ENCODE measurements around the gene MFSD11.
"Not testable (repeated sequence)": the region's sequence is repeated elsewhere in the genome, so short reads cannot be mapped to it uniquely, and the experiment has no call there.

MFSD11 gene

GRCh38 chr17:76716839-76717215, 21.1 kb upstream of the MFSD11 start:
- H3K4me3 ChIP-seq = no peak overlapping the region
- peak overlapping the region; percentile 28 to 78 (median 57); a peak in 19 of 22 replicates for H3K9ac ChIP-seq
- H3K27ac ChIP-seq = peak overlapping the region in 10 of 11 experiments; percentile 56 to 83 (median 76); a peak in 20 of 22 replicates
- H3K4me2 ChIP-seq = peak overlapping the region; percentile 2 to 89 (median 76); a peak in 21 of 22 replicates
- H3K36me3 ChIP-seq = peaks cover 71 to 89% (median 85%) of the 10 kb centered on the region in 11 experiments
- peaks cover 0 to 100% (median 51%) of the 10 kb centered on the region in 11 experiments; a peak in 19 of 22 replicates for H4K20me1 ChIP-seq
- TF ChIP-seq Cebpa-rat (IDR thresholded peaks at IDR 0.05) = no peak
- H3K4me1 ChIP-seq = peaks cover 49 to 73% (median 65%) of the 10 kb centered on the region in 10 experiments
- no peaks in the 10 kb centered on the region for H3K27me3 ChIP-seq
- no peaks in the 10 kb centered on the region for H3K9me3 ChIP-seq (replicated peaks in 1 of 11)

DNA sequence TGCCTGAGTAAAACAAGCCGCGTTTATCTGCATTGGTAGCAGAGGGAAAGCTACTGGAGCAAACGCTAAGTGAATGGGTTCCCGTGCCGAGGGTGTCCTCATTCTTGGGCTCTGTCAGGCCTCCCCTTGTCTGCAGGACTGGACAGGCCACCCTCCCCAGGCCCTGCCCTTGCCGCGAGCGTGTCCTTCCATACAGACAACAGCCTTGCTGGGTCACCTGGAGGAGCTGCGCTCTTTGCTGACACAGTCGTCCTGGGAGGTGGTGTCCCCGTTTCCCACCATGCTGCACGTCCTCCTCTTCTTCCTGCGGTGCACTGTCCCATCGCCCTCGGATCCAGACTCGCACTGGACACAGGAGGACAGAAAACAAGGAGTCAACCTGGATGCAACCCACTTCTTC, 19.4 kb upstream of the MFSD11 start:
- H3K4me3 ChIP-seq = no peak overlapping the region
- H3K27ac ChIP-seq = no peak overlapping the region; a peak in 1 of 22 replicates
- 0 out of 22 replicates have a peak overlapping the region, but pooled peaks of 1 of the 11 experiments have one; percentile 74 for H3K4me2 ChIP-seq
- H3K9ac ChIP-seq = no peak overlapping the region; a peak in 1 of 22 replicates
- H3K4me1 ChIP-seq = peaks cover 58 to 81% (median 69%) of the 10 kb centered on the region in 10 experiments
- H3K27me3 ChIP-seq = no peaks in the 10 kb centered on the region
- peaks cover 3 to 100% (median 67%) of the 10 kb centered on the region in 11 experiments; a peak in 19 of 22 replicates for H4K20me1 ChIP-seq
- H3K36me3 ChIP-seq = peaks cover 85 to 97% (median 93%) of the 10 kb centered on the region in 11 experiments
- TF ChIP-seq Cebpa-rat (IDR thresholded peaks at IDR 0.05) = no peak
- no peaks in the 10 kb centered on the region for H3K9me3 ChIP-seq (replicated peaks in 1 of 11)

GRCh38 chr17:76720211-76720610, 17.7 kb upstream of the MFSD11 start:
- Histone ChIP-seq H3K27ac (no peak overlapping the region), H3K4me2 (0 out of 22 replicates have a peak overlapping the region, but pooled peaks of 3 of the 11 experiments have one; percentile 37 to 58 (median 44)), H3K4me1 (peaks cover 61 to 88% (median 72%) of the 10 kb centered on the region in 10 experiments), H3K27me3 (no peaks in the 10 kb centered on the region), H3K4me3 (no peak overlapping the region), H3K9me3 (replicated peaks in 1 of 11) (no peaks in the 10 kb centered on the region), H4K20me1 (peaks cover 5 to 100% (median 67%) of the 10 kb centered on the region in 11 experiments; a peak in 18 of 22 replicates), H3K36me3 (peaks cover 93 to 100% (median 99%) of the 10 kb centered on the region in 11 experiments), H3K9ac (peak overlapping the region in 2 of 11 experiments; percentile 20 to 67; a peak in 1 of 22 replicates)
- TF ChIP-seq Cebpa-rat (IDR thresholded peaks at IDR 0.05) = no peak

- H3K36me3 ChIP-seq = peaks cover 85 to 96% (median 93%) of the 10 kb centered on the region in 11 experiments
- H3K4me1 ChIP-seq = peaks cover 58 to 84% (median 70%) of the 10 kb centered on the region in 10 experiments
- H4K20me1 ChIP-seq = peaks cover 11 to 99% (median 66%) of the 10 kb centered on the region in 11 experiments; a peak in 18 of 22 replicates
- peak overlapping the region in 1 of 11 experiments; percentile 25; a peak in 3 of 22 replicates for H3K27ac ChIP-seq
- no peaks in the 10 kb centered on the region for H3K27me3 ChIP-seq
- no peak for TF ChIP-seq Cebpa-rat (IDR thresholded peaks at IDR 0.05)
- no peak overlapping the region for H3K4me3 ChIP-seq
- H3K9me3 ChIP-seq (replicated peaks in 1 of 11) = no peaks in the 10 kb centered on the region
- H3K9ac ChIP-seq = peak overlapping the region; percentile 11 to 67 (median 41); a peak in 9 of 22 replicates
- peak overlapping the region; percentile 6 to 93 (median 38); a peak in 19 of 22 replicates for H3K4me2 ChIP-seq
Measured at GRCh38 chr17:76720941-76721340, 17.0 kb upstream of the MFSD11 start.

DNA sequence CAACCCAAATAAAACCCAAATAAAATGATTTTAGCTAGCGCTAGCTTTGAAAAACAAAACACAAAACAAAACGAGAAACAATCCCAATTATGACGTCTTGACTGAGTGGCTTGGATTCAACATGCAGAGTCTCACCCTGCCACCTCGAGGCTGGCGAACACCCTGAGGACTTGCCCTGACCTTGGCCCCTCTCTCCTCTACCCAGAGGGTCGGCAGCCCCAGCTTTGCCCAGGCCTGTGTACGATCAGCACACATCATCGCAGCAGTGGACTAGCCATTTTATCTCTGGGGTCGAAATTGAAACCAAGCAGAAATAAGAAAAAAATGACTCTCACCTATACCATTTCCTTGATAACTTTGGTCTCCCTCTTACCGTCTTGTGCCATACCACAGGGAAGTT, 16.5 kb upstream of the MFSD11 start:
- H3K9me3 ChIP-seq (replicated peaks in 1 of 11) = no peaks in the 10 kb centered on the region
- H3K36me3 ChIP-seq = peaks cover 80 to 91% (median 88%) of the 10 kb centered on the region in 11 experiments
- peaks cover 13 to 94% (median 61%) of the 10 kb centered on the region in 11 experiments; a peak in 18 of 22 replicates for H4K20me1 ChIP-seq
- TF ChIP-seq Cebpa-rat (IDR thresholded peaks at IDR 0.05) = no peak
- peaks cover 52 to 79% (median 65%) of the 10 kb centered on the region in 10 experiments for H3K4me1 ChIP-seq
- H3K4me2 ChIP-seq = peak overlapping the region in 8 of 11 experiments; percentile 6 to 93 (median 41); a peak in 15 of 22 replicates
- H3K4me3 ChIP-seq = no peak overlapping the region
- H3K27ac ChIP-seq = peak overlapping the region in 1 of 11 experiments; percentile 25; a peak in 2 of 22 replicates
- H3K9ac ChIP-seq = peak overlapping the region in 10 of 11 experiments; percentile 18 to 67 (median 42); a peak in 9 of 22 replicates
- no peaks in the 10 kb centered on the region for H3K27me3 ChIP-seq

GRCh38 chr17:76722279-76722678, 15.6 kb upstream of the MFSD11 start:
- H3K9me3 ChIP-seq (replicated peaks in 1 of 11) = no peaks in the 10 kb centered on the region
- peaks cover 14 to 87% (median 58%) of the 10 kb centered on the region in 11 experiments; a peak in 18 of 22 replicates for H4K20me1 ChIP-seq
- no peaks in the 10 kb centered on the region for H3K27me3 ChIP-seq
- no peak overlapping the region for H3K4me3 ChIP-seq
- TF ChIP-seq Cebpa-rat (IDR thresholded peaks at IDR 0.05) = no peak
- peak overlapping the region in 5 of 11 experiments; percentile 4 to 54 (median 19); a peak in 5 of 22 replicates for H3K9ac ChIP-seq
- H3K27ac ChIP-seq = no peak overlapping the region
- H3K4me2 ChIP-seq = peak overlapping the region in 9 of 11 experiments; percentile 0 to 93 (median 12); a peak in 9 of 22 replicates
- H3K4me1 ChIP-seq = peaks cover 45 to 71% (median 57%) of the 10 kb centered on the region in 10 experiments
- H3K36me3 ChIP-seq = peaks cover 72 to 83% (median 80%) of the 10 kb centered on the region in 11 experiments

- peaks cover 65 to 76% (median 73%) of the 10 kb centered on the region in 11 experiments for H3K36me3 ChIP-seq
- H3K4me2 ChIP-seq = peak overlapping the region in 8 of 11 experiments; percentile 9 to 98 (median 20); a peak in 6 of 22 replicates
Measured at GRCh38 chr17:76722977-76723376, 14.9 kb upstream of the MFSD11 start.

GRCh38 chr17:76723812-76724211, 14.1 kb upstream of the MFSD11 start:
- TF ChIP-seq Cebpa-rat (IDR thresholded peaks at IDR 0.05) = no peak
- H3K4me2 ChIP-seq = peak overlapping the region; percentile 87 to 99 (median 94); a peak in 20 of 22 replicates
- peak overlapping the region in 10 of 11 experiments; percentile 29 to 98 (median 95); a peak in 11 of 22 replicates for H3K9ac ChIP-seq
- no peaks in the 10 kb centered on the region for H3K27me3 ChIP-seq
- H3K27ac ChIP-seq = peak overlapping the region in 2 of 11 experiments; percentile 22 to 99; a peak in 2 of 22 replicates
- H3K4me1 ChIP-seq = peaks cover 54 to 70% (median 62%) of the 10 kb centered on the region in 10 experiments
- H3K9me3 ChIP-seq (replicated peaks in 1 of 11) = no peaks in the 10 kb centered on the region
- peaks cover 57 to 67% (median 64%) of the 10 kb centered on the region in 11 experiments for H3K36me3 ChIP-seq
- peaks cover 17 to 87% (median 60%) of the 10 kb centered on the region in 11 experiments; a peak in 18 of 22 replicates for H4K20me1 ChIP-seq
- peak overlapping the region in 2 of 10 experiments; percentile 15 to 89; a peak in 4 of 20 replicates for H3K4me3 ChIP-seq

More at GRCh38 chr17:76722977-76723376, 14.9 kb upstream of the MFSD11 start:
- Histone ChIP-seq H3K4me1 (peaks cover 48 to 70% (median 55%) of the 10 kb centered on the region in 10 experiments), H4K20me1 (peaks cover 17 to 87% (median 58%) of the 10 kb centered on the region in 11 experiments; a peak in 18 of 22 replicates)
- not testable (repeated sequence) for H3K9me3 ChIP-seq (replicated peaks in 1 of 11); H3K9ac ChIP-seq; H3K27ac ChIP-seq; H3K27me3 ChIP-seq; H3K4me3 ChIP-seq

Data from BLaER1 treated with 17β-estradiol and CSF1 and Interleukin-3, amounts not matched to agents 10 nM and 100 nM (cell line).